Trophoblast cell (in vitro differentiated cells and primary cell): ENCODE results near the gene LRRC71.

Experiments used
- DNase-seq, 2 donors: peaks; one replicate each; pipeline ENCODE4 v3.0.0-alpha.2; 2016
- H2AFZ ChIP-seq: 2 replicates; pipeline ENCODE4 v1.6.1; 2013; ENCODE audit warnings: low read length, moderate library complexity, mild to moderate bottlenecking; ENCODE audit not compliant: insufficient read depth, poor library complexity
- H2AK5ac ChIP-seq: 2 replicates; pipeline ENCODE4 v1.6.1; 2013; ENCODE audit warnings: mild to moderate bottlenecking, low read length
- H2BK120ac ChIP-seq: 2 replicates; pipeline ENCODE4 v1.6.1; 2013; ENCODE audit warnings: low read length, mild to moderate bottlenecking, moderate library complexity; ENCODE audit not compliant: insufficient read depth, poor library complexity
- H2BK12ac ChIP-seq: 2 replicates; pipeline ENCODE4 v1.6.1; 2013; ENCODE audit warnings: mild to moderate bottlenecking, low read length, moderate library complexity
- H2BK5ac ChIP-seq: 2 replicates; pipeline ENCODE4 v1.6.1; 2013; ENCODE audit warnings: low read length, low read depth, moderate library complexity, mild to moderate bottlenecking; ENCODE audit not compliant: poor library complexity
- H3K14ac ChIP-seq: 2 replicates; pipeline ENCODE4 v1.6.1; 2013; ENCODE audit warnings: mild to moderate bottlenecking, low read length
- H3K18ac ChIP-seq: 2 replicates; pipeline ENCODE4 v1.6.1; 2013; ENCODE audit warnings: mild to moderate bottlenecking, low read length
- H3K23ac ChIP-seq: 2 replicates; pipeline ENCODE4 v1.6.1; 2013; ENCODE audit warnings: low read length
- H3K27ac ChIP-seq: 2 replicates; pipeline ENCODE4 v1.5.1; 2013; ENCODE audit warnings: low read depth, mild to moderate bottlenecking, inconsistent platforms, low read length, moderate library complexity
- H3K27me3 ChIP-seq: 2 replicates; pipeline ENCODE4 v1.6.1; 2013; ENCODE audit warnings: inconsistent platforms, mild to moderate bottlenecking, low read length, moderate library complexity; ENCODE audit not compliant: insufficient read depth
- H3K36me3 ChIP-seq, 2 experiments: 1 replicate in 1 of 2; 2 replicates in 1 of 2; pipeline ENCODE4 v1.6.1; 2013; ENCODE audit warnings: low read length in 2 of 2, mild to moderate bottlenecking in 2 of 2, moderate library complexity in 1 of 2; ENCODE audit not compliant: insufficient read depth in 2 of 2, control insufficient read depth in 1 of 2
- H3K4ac ChIP-seq: 2 replicates; pipeline ENCODE4 v1.6.1; 2013; ENCODE audit warnings: low read depth, mild to moderate bottlenecking, low read length, moderate library complexity
- H3K4me1 ChIP-seq, 2 experiments: 1 replicate in 1 of 2; 2 replicates in 1 of 2; pipeline ENCODE4 v1.6.1; 2013; ENCODE audit warnings: low read length in 2 of 2, mild to moderate bottlenecking in 2 of 2, moderate library complexity in 1 of 2; ENCODE audit not compliant: insufficient read depth in 2 of 2, control insufficient read depth in 1 of 2
- H3K4me2 ChIP-seq: 2 replicates; pipeline ENCODE4 v1.6.1; 2013; ENCODE audit warnings: inconsistent platforms, mild to moderate bottlenecking, low read length, moderate library complexity
- H3K4me3 ChIP-seq: 2 replicates; pipeline ENCODE4 v1.5.1; 2013; ENCODE audit warnings: mild to moderate bottlenecking, low read depth, low read length, inconsistent platforms
- H3K79me1 ChIP-seq: one replicate; pipeline ENCODE4 v1.6.1; 2013; ENCODE audit warnings: low read length
- H3K79me2 ChIP-seq: 2 replicates; pipeline ENCODE4 v1.6.1; 2013; ENCODE audit warnings: low read length, mild to moderate bottlenecking; ENCODE audit not compliant: control insufficient read depth, insufficient read depth, poor library complexity
- H3K9ac ChIP-seq: 2 replicates; pipeline ENCODE4 v1.6.1; 2013; ENCODE audit warnings: mild to moderate bottlenecking, low read length
- H3K9me3 ChIP-seq: 2 replicates; pipeline ENCODE4 v1.6.1; 2013; ENCODE audit warnings: low read depth, mild to moderate bottlenecking, control low read depth, inconsistent platforms, low read length; ENCODE audit not compliant: insufficient read depth
- H4K12ac ChIP-seq: 2 replicates; pipeline ENCODE4 v1.6.1; 2013; ENCODE audit warnings: low read depth, mild to moderate bottlenecking, low read length, moderate library complexity
- H4K8ac ChIP-seq: 2 replicates; pipeline ENCODE4 v1.6.1; 2013; ENCODE audit warnings: low read depth, mild to moderate bottlenecking, low read length, moderate library complexity
- H4K91ac ChIP-seq: one replicate; pipeline ENCODE4 v1.6.1; 2013; ENCODE audit warnings: low read depth, mild to moderate bottlenecking, low read length, moderate library complexity
- WGBS: extraction: QIAGEN DNeasy Blood & Tissue Kit; methylation state at CpG from one replicate; pipeline ENCODE4 v1.1.7; 2013; ENCODE audit warnings: missing lambda C conversion rate; ENCODE audit not compliant: insufficient read length, insufficient coverage; ENCODE audit errors: extremely low coverage; 5-methylcytosine and 5-hydroxymethylcytosine counted together

The LRRC71 gene

GRCh38 chr1:156880473-156880872, 40.0 kb upstream of the LRRC71 start:
- no peaks in the 10 kb centered on the region for H3K79me2 ChIP-seq
- no peak overlapping the region for H3K18ac ChIP-seq
- no peak overlapping the region for H2AFZ ChIP-seq
- no peak overlapping the region for H2BK120ac ChIP-seq
- no peak overlapping the region for H3K4me3 ChIP-seq
- no peaks in the 10 kb centered on the region for H3K27me3 ChIP-seq
- no peak overlapping the region for H4K12ac ChIP-seq
- H2BK12ac ChIP-seq, result no peak overlapping the region
- H3K4me2 ChIP-seq, result no peak overlapping the region
- no peak overlapping the region for H4K91ac ChIP-seq
- H2AK5ac ChIP-seq, result no peak overlapping the region
- WGBS, result no CpG with 5 or more reads among the region's 5 CpGs
- no peaks in the 10 kb centered on the region for H3K36me3 ChIP-seq
- H3K9me3 ChIP-seq, result peaks cover 4% of the 10 kb centered on the region
- H3K23ac ChIP-seq, result no peak overlapping the region
- H3K4ac ChIP-seq, result no peak overlapping the region
- no peaks in the 10 kb centered on the region for H3K79me1 ChIP-seq
- H4K8ac ChIP-seq, result no peak overlapping the region
- H2BK5ac ChIP-seq, result no peak overlapping the region
- no peak overlapping the region for H3K9ac ChIP-seq
- no peak overlapping the region for H3K27ac ChIP-seq
- no peak for DNase-seq
- no peak overlapping the region for H3K14ac ChIP-seq
- peaks cover 4 to 8% of the 10 kb centered on the region in 2 experiments for H3K4me1 ChIP-seq

GRCh38 chr1:156881101-156881500, 39.3 kb upstream of the LRRC71 start:
- H3K9ac ChIP-seq, result no peak overlapping the region
- no peak overlapping the region for H3K4ac ChIP-seq
- H3K14ac ChIP-seq, result no peak overlapping the region
- no CpG with 5 or more reads among the region's 10 CpGs for WGBS
- H4K12ac ChIP-seq, result no peak overlapping the region
- no peak overlapping the region for H2BK5ac ChIP-seq
- no peaks in the 10 kb centered on the region for H3K79me1 ChIP-seq
- no peak overlapping the region for H3K4me2 ChIP-seq
- no peak overlapping the region for H2BK12ac ChIP-seq
- no peak overlapping the region for H4K8ac ChIP-seq
- no peak overlapping the region for H3K18ac ChIP-seq
- H3K4me1 ChIP-seq, result peaks cover 4 to 8% of the 10 kb centered on the region in 2 experiments
- no peak overlapping the region for H4K91ac ChIP-seq
- no peak overlapping the region for H3K23ac ChIP-seq
- no peak overlapping the region for H3K27ac ChIP-seq
- H3K27me3 ChIP-seq, result no peaks in the 10 kb centered on the region
- H2AK5ac ChIP-seq, result no peak overlapping the region
- DNase-seq, result no peak
- no peak overlapping the region for H2AFZ ChIP-seq
- no peak overlapping the region for H2BK120ac ChIP-seq
- H3K79me2 ChIP-seq, result no peaks in the 10 kb centered on the region
- H3K4me3 ChIP-seq, result no peak overlapping the region
- H3K9me3 ChIP-seq, result peaks cover 4% of the 10 kb centered on the region
- no peaks in the 10 kb centered on the region for H3K36me3 ChIP-seq

DNA sequence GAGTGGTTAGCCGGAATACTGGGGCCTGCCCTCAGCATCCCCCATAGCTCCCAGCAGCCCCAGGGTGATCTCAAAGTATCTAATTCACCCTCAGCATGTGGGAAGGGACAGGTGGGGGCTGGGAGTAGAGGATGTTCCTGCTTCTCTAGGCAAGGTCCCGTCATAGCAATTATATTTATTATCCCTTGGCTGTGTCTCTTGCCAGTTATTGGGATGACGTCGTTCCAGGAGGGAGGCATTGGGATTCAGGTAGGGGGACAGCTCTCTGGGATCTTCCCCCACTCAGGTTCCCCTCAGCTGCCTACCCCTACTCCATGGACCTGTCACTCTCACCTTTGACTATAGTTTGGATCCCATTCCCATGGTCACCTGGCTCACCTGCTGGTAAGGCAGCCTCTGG, 38.8 kb upstream of the LRRC71 start:
- H3K14ac ChIP-seq, result no peak overlapping the region
- H3K36me3 ChIP-seq, result no peaks in the 10 kb centered on the region
- H2BK12ac ChIP-seq, result no peak overlapping the region
- no peak for DNase-seq
- no peak overlapping the region for H3K18ac ChIP-seq
- H2AK5ac ChIP-seq, result no peak overlapping the region
- no peaks in the 10 kb centered on the region for H3K79me1 ChIP-seq
- no peak overlapping the region for H3K4ac ChIP-seq
- H3K9ac ChIP-seq, result no peak overlapping the region
- no peak overlapping the region for H2BK5ac ChIP-seq
- peaks cover 4% of the 10 kb centered on the region for H3K9me3 ChIP-seq
- no peak overlapping the region for H3K23ac ChIP-seq
- H3K79me2 ChIP-seq, result no peaks in the 10 kb centered on the region
- H3K27me3 ChIP-seq, result no peaks in the 10 kb centered on the region
- no CpG with 5 or more reads among the region's 4 CpGs for WGBS
- no peak overlapping the region for H4K91ac ChIP-seq
- no peak overlapping the region for H4K12ac ChIP-seq
- no peak overlapping the region for H3K27ac ChIP-seq
- H3K4me2 ChIP-seq, result no peak overlapping the region
- no peak overlapping the region for H2BK120ac ChIP-seq
- no peak overlapping the region for H2AFZ ChIP-seq
- no peak overlapping the region for H3K4me3 ChIP-seq
- peaks cover 4 to 8% of the 10 kb centered on the region in 2 experiments for H3K4me1 ChIP-seq
- H4K8ac ChIP-seq, result no peak overlapping the region

DNA sequence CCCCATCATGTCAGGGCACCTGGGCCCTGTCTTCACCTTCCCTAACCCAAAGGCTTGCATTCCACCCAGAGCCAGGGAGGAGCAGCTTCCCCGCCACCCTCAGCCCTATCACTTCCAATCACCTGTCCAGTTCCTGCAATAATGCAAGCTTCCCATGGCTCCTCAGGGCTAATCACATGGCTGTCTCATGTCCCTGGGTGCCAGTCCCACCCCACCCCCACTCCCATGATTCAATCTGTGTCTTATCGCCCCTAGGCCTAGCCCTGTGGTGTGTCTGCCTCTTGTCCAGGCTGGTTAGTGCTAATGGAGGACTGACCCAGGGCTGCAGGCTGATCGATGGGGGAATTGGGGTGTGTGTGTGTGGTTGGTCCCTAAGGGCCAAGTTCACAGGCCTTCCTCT, 37.9 kb upstream of the LRRC71 start:
- Histone ChIP-seq H3K9me3 (peaks cover 4% of the 10 kb centered on the region), H4K12ac (no peak overlapping the region), H3K79me2 (no peaks in the 10 kb centered on the region), H3K14ac (no peak overlapping the region), H3K4me2 (no peak overlapping the region), H4K8ac (no peak overlapping the region), H2BK5ac (no peak overlapping the region), H2BK12ac (no peak overlapping the region), H3K27me3 (no peaks in the 10 kb centered on the region), H3K18ac (no peak overlapping the region), H2AK5ac (no peak overlapping the region), H3K79me1 (no peaks in the 10 kb centered on the region), H3K4me3 (no peak overlapping the region), H4K91ac (no peak overlapping the region), H2BK120ac (no peak overlapping the region), H3K4ac (no peak overlapping the region), H3K36me3 (no peaks in the 10 kb centered on the region), H3K23ac (no peak overlapping the region), H3K4me1 (peaks cover 4 to 8% of the 10 kb centered on the region in 2 experiments), H3K27ac (no peak overlapping the region), H2AFZ (no peak overlapping the region), H3K9ac (no peak overlapping the region)
- WGBS, result no CpG with 5 or more reads among the region's 3 CpGs
- no peak for DNase-seq
